Activated T-cell treated with anti-CD3 and anti-CD28 coated beads for 24 hours (primary cell): Measurements from ENCODE around the gene BTN2A1.
A peak's percentile ranks its signal among the peaks of the same experiment; 100 is the strongest.
"Not testable (repeated sequence)": the region's sequence is repeated elsewhere in the genome, so short reads cannot be mapped to it uniquely, and the experiment has no call there.

Source experiments
- DNase-seq: peaks from one replicate; pipeline ENCODE4 v3.0.0-alpha.2; 2020; ENCODE audit warnings: low read depth

BTN2A1 gene

GRCh38 chr6:26493258-26493657 is 35.5 kb downstream of the BTN2A1 start:
- DNase-seq = no peak

- no peak for DNase-seq
These were observed 36.4 kb downstream of the BTN2A1 start for GRCh38 chr6:26494117-26494516.

- DNase-seq = no peak
These were observed 37.5 kb downstream of the BTN2A1 start for GRCh38 chr6:26495281-26495680.

GRCh38 chr6:26497610-26498009 is 39.9 kb downstream of the BTN2A1 start:
- DNase-seq = no peak

GRCh38 chr6:26500102-26500501 is 42.3 kb downstream of the BTN2A1 start, which contains the start of gene BTN1A1:
Gene BTN1A1, plus strand, starts transcription at chr6:26500303. Its CDS starts 984 bp downstream, at chr6:26501287.
- DNase-seq = no peak

- DNase-seq = peak; percentile 9
These were observed 43.8 kb downstream of the BTN2A1 start for GRCh38 chr6:26501482-26501986.

GRCh38 chr6:26502165-26502564 is 44.4 kb downstream of the BTN2A1 start:
- no peak for DNase-seq

GRCh38 chr6:26502626-26503025 is 44.9 kb downstream of the BTN2A1 start:
- no peak for DNase-seq

- DNase-seq = no peak
These were observed 49.9 kb downstream of the BTN2A1 start for GRCh38 chr6:26507658-26508057.

GRCh38 chr6:26511033-26511432 is 53.3 kb downstream of the BTN2A1 start:
- DNase-seq = not testable (repeated sequence)

- no peak for DNase-seq
These were observed 57.2 kb downstream of the BTN2A1 start for GRCh38 chr6:26514984-26515383.

GRCh38 chr6:26516481-26517427 is 59.0 kb downstream of the BTN2A1 start:
- DNase-seq = no peak
